Measurements from ENCODE around the gene PDZD7.
"Not testable (repeated sequence)": the region's sequence is repeated elsewhere in the genome, so short reads cannot be mapped to it uniquely, and the experiment has no call there.

The PDZD7 gene

GRCh38 chr10:100978121-100978900 is 52.6 kb downstream of the PDZD7 start:
- FAIRE-seq (no peak), DNase-seq (ENCODE audit: insufficient read length, low spot score) (no peak)
- no peak for TF ChIP-seq POLR2A (IDR thresholded peaks at IDR 0.05; ENCODE audit: low read depth, low read length)

DNA sequence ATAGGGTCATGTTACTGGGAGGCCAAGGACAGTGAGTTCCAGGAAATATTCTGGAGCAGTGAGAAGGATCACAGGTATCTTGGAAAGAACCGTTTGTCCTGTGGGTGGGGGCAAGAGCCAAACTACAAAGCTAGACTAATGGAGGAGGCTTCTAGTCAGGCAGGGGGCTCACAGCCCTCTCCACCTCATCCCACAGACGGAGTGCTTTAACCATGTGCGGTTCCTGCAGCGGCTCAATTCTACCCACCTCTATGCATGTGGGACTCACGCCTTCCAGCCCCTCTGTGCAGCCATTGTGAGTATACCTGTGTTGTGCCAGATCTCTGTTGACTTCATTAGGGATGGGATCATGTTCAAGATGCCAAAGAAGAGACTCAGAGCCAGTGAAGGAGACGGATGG is 53.5 kb downstream of the PDZD7 start:
- no peak for TF ChIP-seq POLR2A (IDR thresholded peaks at IDR 0.05; ENCODE audit: low read depth, low read length)
- FAIRE-seq, result no peak
- no peak for DNase-seq (ENCODE audit: insufficient read length, low spot score)

- DNase-seq (ENCODE audit: insufficient read length, low spot score) (no peak), FAIRE-seq (no peak)
- no peak for TF ChIP-seq POLR2A (IDR thresholded peaks at IDR 0.05; ENCODE audit: low read depth, low read length)
Observed at GRCh38 chr10:100976906-100977305, 54.0 kb downstream of the PDZD7 start.

GRCh38 chr10:100975397-100975796 is 55.5 kb downstream of the PDZD7 start:
- not testable (repeated sequence) for DNase-seq (ENCODE audit: insufficient read length, low spot score); FAIRE-seq

GRCh38 chr10:100972904-100973535 is 57.9 kb downstream of the PDZD7 start:
- TF ChIP-seq POLR2A (IDR thresholded peaks at IDR 0.05; ENCODE audit: low read depth, low read length), result no peak
- DNase-seq (ENCODE audit: insufficient read length, low spot score) (no peak), FAIRE-seq (no peak)

GRCh38 chr10:100972115-100972903 is 58.6 kb downstream of the PDZD7 start:
- no peak for FAIRE-seq
- no peak for DNase-seq (ENCODE audit: insufficient read length, low spot score)

DNA sequence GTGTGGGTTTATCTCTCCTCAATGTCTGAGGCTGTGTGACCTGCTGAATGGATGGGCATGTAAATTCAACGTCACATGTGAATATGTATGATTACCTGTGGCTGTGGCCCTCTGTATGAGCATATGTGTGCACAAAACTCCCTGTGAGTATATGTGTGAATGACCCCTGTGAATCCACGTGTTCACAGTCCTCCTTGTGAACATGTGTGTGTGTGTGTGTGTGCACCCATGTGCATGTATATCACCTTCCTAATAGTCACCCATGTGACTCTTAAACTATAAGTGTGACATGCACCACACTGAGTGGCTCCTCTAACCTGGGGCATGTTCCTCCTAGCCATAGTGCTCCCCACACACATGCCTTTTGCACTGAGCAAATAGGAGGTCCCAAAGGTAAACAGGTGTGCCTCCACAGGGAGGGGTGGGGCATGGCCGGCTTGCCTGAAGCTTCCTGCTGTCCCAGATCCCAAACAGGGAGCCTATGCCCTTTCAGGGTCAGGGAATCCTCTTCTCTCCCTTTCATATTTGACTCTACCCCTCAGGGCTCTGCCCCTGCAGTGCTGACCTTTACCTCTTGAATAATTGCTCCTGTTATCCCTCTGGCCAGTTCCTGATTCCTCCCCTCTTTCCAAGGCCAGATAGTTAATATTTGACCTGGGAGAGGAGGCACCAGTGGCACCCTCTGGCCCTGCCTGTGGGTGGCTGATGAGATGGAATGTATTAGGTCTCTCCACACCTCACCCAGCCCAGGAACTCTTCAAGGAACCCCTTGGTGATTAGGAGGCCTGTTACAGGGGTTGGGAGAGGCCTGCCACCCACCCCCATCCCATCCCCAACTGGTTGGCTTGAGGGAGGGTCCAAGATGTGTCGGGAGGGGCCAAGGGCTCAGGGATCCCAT is 59.8 kb downstream of the PDZD7 start:
- FAIRE-seq, result no peak
- TF ChIP-seq POLR2A (IDR thresholded peaks at IDR 0.05; ENCODE audit: low read depth, low read length), result no peak
- no peak for DNase-seq (ENCODE audit: insufficient read length, low spot score)

More at GRCh38 chr10:100972115-100972903, 58.6 kb downstream of the PDZD7 start:
- TF ChIP-seq POLR2A (IDR thresholded peaks at IDR 0.05; ENCODE audit: low read depth, low read length), result no peak

DNA sequence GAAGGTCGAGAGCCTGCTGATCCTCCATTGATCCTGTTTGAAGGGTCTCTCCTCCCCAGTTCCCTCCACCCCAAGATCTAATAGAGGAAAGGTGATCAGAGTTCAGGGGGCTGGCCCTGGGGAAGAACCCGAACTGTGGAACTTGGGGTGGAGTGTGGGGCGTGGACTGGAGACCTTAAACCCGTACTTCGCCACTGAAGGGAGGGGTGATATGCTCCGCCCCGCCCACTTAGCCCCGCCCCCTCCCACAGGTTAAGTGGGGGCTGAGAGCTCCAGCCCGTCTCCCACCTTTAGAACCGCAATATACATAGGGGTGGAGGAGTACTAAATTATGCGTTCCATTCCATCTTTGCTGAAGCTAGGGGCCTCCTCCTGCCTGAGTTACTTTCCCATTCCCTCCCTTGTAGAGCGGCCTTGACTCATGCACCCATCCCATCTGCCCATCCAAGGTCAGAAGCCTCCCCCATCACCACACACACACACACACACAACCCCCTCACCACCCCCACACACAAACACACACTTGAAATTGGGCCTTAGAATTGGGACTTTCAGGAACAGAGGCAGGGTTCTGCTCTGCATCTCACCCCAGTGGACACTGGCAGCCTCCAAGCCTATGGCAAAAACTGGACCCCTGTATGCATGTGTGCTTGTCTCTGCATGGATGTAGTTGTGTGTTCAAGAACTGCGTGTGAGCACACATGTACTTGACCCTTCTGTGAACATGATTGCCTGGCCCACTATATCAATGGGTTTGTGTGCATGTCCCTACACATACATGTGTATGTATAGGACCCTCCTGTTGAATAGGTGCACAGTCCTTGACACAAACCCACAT is 60.6 kb downstream of the PDZD7 start:
- no peak for TF ChIP-seq POLR2A (IDR thresholded peaks at IDR 0.05; ENCODE audit: low read depth, low read length)
- DNase-seq (ENCODE audit: insufficient read length, low spot score) (no peak), FAIRE-seq (no peak)

- TF ChIP-seq POLR2A (IDR thresholded peaks at IDR 0.05; ENCODE audit: low read depth, low read length), result no peak
- FAIRE-seq, result no peak
- DNase-seq (ENCODE audit: insufficient read length, low spot score), result no peak
Observed at GRCh38 chr10:100969187-100970075, 61.5 kb downstream of the PDZD7 start, which contains the start of gene SEMA4G. Gene SEMA4G (plus strand): TSS chr10:100969504. CDS start chr10:100972913, 3,409 bp downstream.

DNA sequence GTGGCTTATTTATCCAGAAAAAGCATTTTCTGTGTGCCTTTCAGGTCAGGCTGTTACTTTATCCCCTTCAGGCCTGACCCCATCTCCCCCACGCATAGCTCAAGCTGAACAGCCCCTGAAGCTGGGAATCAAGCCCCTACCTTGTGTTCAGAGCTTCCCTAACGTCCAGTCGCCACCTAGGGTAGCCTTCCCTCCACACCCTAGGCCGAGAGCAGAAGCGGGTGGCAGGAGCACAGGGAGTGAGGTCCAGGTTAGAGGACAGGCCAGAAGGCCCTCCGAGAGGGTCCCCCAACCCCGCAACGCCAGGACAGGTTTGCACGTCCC is 62.1 kb downstream of the PDZD7 start:
- FAIRE-seq (no peak), DNase-seq (ENCODE audit: insufficient read length, low spot score) (no peak)
- TF ChIP-seq POLR2A (IDR thresholded peaks at IDR 0.05; ENCODE audit: low read depth, low read length), result no peak

DNA sequence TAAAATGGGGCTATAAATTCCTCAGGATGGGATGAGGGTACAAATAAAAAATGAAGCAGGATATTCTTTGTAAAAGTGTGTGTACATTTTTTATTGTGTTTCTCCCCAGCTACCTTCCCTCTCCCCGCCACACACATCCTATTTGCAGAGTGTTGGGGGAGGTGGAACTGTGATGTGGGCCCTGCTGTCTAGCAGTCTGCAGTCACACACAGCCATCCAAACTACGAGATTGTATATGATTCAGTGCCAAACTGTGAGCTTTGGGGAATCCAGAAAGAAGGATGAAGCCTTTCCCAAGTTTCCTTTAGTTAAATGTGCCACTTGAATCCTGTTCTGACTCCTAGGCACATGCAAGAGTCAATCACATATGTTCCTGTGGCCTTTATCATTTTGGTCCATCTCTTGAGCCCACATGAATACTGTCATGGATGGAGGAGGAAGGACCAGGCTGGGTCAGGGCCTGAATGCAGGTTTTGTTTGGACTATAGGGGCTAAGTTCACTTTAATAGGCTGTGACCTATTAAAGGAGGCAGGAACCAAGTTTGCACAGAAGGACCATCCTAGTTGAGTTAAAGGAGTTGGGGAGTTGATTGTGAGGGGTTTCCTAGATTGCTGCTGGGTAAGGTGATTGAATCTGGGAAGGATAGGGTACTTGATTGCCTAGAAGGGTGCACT is 62.7 kb downstream of the PDZD7 start:
- no peak for DNase-seq (ENCODE audit: insufficient read length, low spot score)
- FAIRE-seq, result no peak

More for the DNA sequence above, 62.7 kb downstream of the PDZD7 start:
- TF ChIP-seq POLR2A (IDR thresholded peaks at IDR 0.05; ENCODE audit: low read depth, low read length), result no peak
